GM18870 (cell line): ENCODE measurements around the gene RPS6KC1.
A peak's percentile ranks its signal among the peaks of the same experiment; 100 is the strongest.
"Not testable (repeated sequence)": the region's sequence is repeated elsewhere in the genome, so short reads cannot be mapped to it uniquely, and the experiment has no call there.

Experiments used
- ATAC-seq: cut with Tn5 transposase; IDR thresholded peaks from one replicate; pipeline ENCODE4 v1.9.1; 2021; ENCODE audit warnings: moderate library complexity; ENCODE audit not compliant: unreplicated experiment

Gene RPS6KC1

DNA sequence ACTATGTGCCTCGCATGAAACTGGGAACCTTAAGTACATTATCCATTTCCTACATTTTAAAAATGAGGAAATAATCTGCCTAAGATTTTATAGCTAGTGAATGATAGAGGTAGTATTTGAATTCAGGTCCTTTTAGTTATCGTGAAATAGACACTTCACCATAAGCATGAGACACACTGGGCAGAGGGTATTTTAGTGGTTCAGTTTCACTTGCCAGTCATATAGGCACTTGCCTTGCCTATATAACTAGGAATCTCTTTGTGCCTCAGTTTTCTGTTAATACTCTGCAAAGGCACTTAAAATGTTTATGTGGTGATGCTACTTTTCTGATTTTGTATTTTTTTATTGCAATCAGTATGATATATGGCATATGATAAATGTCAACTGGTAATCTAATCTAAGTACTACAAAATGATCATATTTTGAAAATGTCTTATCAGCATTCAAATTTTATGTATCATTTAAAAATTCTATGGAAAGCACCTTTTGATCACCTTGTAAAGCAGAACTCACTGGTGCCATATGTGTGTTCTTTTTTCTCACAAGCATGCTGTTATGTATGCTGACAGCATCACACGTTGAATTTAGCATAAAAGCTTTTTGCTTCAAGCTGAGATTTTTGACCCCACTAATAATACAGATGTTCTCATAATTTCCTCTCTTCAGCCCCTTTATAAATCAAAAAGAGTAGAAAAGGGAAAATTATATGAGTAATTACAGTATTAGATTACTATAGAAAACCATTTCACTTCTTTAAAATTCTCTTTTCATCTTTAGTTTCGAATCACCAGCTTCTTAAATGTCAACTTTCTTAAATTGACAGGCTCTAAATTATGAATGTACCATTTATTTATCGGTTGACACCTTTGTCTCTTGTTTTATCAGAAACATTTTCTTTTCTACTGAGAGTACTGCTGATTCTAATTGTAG, 52.6 kb downstream of the RPS6KC1 start:
- peak; percentile 45 for ATAC-seq

DNA sequence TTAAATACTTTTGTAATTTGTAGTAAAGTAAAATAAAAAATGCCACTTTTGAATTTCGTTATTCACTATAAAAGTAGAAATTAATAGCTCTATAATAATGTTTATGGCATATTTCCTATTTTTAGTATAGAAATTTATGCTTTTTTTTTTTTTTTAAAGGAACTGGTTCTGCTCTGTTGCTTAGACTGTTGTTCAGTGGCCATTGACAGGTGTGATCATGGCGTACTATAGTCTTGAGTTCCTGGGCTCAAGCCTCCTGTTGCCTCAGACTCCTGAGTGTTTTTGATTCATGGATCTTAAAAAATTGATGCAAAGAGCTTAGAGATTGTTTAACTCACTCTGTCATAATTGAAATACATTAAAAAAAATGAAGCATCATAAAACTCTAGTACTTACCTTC, 53.6 kb downstream of the RPS6KC1 start:
- no peak for ATAC-seq

DNA sequence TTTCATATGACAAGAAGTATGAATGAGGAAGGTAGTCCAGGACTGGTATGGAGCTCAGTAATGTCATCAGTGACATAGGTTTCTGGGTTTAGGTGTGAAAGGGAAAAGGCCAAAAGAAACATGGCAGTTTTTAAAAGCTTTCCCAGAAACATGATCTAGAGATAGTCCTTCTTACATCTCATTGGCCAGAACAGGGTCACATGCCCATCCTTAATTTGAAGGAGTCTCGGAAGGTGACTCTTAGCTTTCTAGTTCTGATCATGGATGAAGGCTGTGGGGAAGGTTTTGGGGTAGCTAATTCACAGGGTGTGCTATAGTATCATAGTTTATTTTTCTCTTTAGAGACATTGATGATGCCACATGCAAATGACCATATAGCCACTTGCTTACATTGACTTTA, 55.3 kb downstream of the RPS6KC1 start:
- no peak for ATAC-seq

DNA sequence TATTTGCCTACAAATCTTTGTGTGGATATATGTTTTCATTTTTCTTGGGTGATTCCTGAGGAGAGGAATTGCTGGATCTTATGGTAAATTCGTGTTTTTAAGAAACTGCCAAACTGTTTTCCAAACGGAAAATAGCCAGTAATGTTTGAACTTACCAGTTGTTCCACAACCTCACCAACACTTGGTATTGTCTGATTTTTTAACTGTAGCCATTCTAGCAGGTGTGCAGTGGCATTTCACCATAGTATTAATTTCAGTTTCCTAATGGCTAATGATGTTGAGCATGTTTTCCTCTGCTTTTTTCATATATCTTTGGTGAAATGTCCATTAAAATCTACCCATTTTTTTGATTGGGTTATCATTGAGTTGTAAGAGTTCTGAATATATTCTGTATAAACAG, 56.6 kb downstream of the RPS6KC1 start:
- no peak for ATAC-seq

DNA sequence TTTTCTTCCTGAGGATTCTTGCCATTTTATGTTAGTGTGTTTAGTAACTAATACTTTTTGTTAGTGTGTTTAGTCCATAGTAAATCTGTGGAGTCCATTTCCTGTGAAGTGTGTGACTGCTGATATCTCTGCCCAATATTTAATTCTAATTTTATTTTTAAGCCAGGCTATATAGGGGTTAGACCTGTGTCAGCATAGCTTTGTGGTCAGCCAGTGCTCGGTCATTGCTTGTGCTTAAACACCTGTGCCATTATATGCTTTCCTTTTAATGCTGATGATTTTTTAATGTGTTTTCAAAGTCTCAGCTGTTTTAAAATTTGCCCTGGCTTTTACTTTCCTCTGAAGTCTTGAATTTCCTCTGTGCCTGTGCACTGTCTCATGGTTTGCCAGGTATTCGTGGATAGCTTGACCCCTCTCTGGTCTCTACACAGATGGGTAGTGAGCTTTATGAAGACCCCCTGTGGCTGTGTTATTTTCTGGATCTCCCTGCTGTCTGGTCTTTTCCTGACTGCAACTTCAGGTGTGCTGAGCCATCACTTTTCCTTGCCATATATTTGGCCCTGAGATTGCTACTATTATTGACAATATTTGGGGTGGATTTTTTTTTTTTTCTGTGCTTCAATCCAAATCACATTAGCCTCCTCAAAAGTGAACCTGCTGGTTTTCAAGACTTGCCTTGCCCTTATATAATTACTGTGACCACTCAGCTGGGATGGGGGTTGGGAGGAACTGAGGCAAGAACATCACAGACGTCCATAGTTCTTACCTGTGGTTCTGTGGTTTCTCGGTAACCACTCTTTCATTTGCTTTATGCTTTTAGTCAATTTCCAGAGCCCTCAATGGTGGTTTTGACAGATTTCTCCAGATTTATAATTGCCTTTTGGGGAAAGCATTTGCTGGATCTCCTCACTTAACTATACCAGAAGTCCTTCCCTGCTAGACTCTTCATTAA, 59.6 kb downstream of the RPS6KC1 start:
- peak; percentile 47 for ATAC-seq

DNA sequence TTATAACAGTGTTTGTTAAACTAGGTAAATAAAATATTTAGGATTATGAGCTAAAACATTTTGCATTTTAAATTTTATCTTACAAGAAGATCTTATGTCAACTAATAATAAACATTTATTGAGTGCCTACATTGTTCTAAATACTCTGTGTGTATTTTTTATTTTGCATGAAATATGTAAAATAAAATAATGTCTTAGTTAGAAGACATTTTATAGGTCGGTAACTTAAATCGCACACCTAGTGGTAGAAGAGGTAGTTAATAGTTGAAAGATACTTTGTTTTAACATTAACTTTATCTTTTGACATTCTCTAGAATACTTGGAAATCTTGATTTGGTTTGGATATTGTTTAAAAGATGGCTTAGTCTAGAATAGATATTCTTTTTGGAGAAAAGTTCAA, 60.5 kb downstream of the RPS6KC1 start:
- no peak for ATAC-seq

DNA sequence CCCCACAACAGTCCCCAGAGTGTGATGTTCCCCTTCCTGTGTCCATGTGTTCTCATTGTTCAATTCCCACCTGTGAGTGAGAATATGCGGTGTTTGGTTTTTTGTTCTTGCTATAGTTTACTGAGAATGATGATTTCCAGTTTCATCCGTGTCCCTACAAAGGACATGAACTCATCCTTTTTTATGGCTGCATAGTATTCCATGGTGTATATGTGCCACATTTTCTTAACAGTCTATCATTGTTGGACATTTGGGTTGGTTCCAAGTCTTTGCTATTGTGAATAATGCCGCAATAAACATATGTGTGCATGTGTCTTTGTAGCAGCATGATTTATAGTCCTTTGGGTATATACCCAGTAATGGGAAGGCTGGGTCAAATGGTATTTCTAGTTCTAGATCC, 61.7 kb downstream of the RPS6KC1 start:
- ATAC-seq: not testable (repeated sequence)

DNA sequence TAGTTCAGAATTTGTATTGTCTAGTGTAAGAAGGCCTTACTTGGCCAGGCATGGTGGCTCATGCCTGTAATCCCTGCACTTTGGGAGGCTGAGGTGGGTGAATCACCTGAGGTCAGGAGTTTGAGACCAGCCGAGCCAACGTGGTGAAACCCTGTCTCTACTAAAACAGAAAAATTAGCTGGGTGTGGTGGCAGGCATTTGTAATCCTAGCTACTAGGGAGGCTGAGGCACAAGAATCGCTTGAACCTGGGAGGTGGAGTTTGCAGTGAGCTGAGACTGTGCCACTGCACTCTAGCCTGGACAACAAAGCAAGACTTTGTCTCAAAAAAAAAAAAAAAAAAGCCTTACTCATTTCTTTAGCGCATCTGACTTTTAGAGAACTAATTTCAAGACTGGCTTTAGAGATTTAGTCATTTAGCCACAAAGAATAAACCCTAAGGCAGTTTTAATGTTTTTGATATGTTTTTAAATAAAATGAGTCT, 66.7 kb downstream of the RPS6KC1 start:
- ATAC-seq: not testable (repeated sequence)

DNA sequence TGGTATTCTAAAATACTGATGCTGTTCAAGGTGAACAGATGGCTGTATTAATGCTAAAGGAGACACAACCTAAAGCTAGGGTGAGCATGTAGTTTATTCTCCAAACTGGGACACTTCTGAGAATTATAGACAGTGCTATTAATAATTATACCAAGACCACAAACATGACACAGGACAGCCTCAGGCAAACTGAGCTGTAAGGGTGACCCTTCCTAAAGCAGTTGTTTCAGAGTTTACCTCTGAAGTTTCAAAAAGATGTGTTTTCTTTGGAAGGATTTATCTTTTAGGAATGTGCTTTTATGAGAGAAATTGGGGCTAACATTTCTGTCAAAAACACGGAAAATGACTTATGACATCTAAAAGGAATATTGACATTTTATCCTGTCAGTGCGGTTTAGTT, 68.8 kb downstream of the RPS6KC1 start:
- no peak for ATAC-seq

DNA sequence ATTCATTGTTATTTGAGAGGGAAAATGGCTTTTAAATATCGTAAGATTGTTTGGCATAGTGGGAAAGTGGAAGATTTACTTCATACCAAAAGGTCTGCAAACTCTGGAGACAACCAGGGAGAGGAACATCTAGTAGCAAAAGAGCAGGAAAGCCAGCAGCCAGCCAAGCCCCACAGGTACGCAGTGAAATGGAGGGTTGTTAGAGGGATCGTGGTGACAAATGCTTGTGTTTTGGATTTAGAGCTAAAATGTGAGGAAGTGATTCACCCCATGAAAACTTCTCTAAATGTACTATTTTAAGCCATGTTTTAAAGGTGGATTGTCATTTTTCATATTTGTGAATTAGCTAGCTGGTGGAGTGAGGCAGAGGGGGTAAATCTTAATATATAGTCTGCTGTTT, 69.3 kb downstream of the RPS6KC1 start:
- ATAC-seq: no peak

DNA sequence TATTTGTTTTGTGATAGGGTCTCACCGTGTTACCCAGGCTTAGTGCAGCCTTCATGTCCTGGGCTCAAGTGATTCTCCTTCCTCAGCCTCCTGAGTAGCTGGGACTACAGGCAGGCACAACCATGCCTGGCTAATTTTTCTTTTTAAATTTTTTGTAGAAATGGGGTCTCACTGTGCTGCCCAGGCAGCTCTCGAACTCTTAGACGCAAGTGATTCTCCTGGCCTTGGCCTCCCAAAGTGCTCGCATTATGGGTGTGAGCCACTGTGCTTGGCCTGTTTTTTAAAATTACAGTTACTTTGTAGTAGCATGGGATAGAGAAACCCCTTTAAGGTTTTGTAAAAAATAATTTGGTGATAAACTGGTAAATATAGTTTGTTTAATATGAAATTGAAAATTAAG, 69.9 kb downstream of the RPS6KC1 start:
- no peak for ATAC-seq

DNA sequence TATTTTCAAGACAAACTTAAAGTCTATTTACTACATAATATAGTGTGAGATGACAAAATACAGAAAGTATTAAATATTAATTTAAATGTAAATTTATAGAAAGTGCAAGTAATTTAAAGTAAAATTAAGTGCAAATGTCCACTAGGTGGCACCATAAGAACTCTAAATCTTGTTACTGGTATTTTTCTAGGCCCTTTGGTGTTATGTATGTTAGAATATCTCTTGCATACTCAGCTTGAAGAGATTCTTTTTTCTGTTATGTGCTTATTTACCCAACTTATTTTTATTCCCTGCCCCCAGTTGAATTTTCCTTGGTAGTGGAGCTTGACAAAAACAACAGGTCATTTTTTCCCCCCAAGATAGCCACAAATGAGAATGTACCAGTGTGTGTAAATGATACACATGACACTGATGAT, 71.5 kb downstream of the RPS6KC1 start:
- ATAC-seq: no peak

DNA sequence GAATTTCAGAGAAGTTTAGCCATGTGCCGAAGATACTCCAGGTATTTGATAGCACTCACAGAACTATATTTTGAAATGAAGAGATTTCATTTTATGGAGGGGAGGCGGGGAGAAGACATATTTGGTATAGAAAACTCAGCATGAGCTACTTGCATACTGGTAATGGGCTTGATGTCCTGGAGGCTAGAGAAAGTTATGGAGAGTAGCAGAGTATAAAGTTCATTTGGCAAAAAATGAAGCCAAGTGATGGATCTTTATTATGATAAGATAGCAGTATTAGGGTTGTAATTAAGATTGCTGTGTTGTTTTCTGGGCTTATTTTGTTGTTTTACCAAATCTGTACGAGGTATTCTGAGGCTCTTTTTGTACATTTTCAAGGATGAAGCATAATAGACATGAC, 72.0 kb downstream of the RPS6KC1 start:
- ATAC-seq: no peak

DNA sequence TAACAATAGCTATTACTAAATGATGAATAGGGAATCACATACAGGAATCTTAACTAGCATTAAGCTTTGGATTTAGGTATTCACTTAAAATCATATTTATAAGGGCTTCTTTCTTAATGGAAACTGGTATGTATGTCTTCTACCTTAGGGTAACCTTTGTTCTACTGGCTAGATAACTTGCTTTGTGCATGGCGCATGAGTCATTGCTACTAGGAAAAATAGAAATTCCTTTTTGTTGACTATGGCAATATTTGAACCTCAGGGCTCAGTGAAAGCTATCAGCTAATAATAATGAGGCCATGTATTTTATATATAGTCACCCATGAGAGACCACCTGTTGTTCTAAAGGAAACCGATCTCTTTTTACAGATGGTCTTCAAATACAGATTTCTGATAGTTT, 72.5 kb downstream of the RPS6KC1 start:
- ATAC-seq: no peak

DNA sequence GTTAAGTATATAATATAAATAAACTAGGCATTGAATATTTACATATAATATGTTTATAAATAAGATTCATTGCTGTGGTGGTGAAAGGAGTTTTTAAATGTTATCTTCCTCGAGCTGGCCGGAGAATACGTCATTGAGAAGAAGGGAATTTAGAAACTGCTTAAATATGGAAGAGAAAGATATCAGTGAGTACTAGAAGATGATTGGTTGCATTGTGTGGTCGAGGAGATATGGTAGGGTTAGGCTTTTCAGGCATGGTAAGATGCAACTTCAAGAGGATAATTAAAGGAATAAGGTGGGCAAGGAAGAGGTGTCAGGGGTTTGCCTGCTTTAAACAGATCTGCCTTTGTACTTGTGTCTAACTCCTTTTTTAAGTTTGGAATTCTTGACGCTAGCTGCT, 73.5 kb downstream of the RPS6KC1 start:
- no peak for ATAC-seq

DNA sequence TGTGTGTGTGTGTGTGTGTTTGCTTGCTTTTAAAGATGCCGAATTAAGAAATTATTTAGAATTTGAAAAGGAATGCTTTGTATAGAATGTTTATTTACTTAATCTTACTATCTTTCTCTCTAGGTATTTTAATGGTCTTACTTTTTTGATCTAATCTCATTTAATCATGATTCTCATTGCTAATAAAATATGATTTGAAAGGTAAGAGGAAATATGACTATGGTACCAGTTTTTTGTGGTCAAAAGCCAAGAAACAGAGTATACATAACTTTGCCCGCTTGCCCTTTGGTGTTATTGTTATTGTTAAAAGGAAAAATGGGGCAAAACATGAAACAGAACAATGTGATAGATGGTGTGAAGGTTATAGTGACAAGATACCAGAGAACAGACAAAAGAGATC, 74.6 kb downstream of the RPS6KC1 start:
- no peak for ATAC-seq

DNA sequence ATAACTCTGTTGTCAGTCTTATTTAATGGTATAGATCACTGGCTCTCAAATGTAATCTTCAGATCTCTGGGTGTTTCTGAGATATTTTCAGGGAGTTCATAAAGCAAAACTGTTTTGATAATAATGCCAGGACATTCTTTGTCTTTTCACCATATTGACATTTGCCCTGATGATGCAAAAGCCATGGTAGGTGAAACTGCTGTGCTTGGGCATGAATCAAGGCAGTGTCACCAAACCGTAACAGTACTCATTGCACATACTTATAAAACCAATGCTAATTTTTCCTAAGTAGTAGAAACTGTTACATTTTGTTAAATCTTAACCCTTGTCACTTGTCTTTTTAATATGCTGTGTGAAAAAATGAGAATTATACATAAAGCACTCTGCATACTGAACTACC, 76.0 kb downstream of the RPS6KC1 start:
- no peak for ATAC-seq

DNA sequence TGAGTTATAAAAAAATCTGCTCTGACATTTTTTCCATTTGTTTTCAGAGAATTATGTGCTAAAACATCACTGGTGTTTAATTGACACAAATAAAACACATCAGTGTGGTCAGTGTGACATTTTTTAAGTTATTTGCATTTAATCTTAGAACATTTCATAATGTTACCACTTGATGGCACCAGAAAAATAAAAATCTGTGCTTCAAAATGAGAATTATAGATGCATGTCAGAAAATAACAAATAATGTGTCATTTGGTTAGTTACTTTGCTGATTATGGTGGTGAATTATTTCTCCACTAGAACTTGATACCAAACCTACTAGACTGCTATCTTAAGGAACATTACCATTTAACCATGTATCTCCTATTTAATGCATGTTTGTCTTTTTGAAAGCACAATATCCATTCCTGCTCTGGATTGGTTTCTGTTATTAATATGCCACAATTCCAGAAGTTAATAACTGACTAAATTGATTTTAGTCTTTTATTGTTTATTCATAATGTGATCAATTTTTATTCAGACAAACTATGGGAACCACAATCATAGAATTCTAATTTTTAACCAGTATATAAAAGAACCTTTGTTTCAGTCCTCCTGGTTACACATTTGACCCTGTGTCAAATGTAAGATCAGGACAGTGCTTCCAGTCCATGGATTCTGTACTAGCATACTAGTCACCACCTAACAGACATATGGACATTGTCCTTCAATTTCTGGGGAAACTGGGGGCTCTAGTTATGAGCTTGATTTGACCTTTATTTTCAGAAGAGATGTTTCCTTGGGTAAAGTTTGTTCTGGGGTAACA, 81.0 kb downstream of the RPS6KC1 start:
- ATAC-seq: no peak

DNA sequence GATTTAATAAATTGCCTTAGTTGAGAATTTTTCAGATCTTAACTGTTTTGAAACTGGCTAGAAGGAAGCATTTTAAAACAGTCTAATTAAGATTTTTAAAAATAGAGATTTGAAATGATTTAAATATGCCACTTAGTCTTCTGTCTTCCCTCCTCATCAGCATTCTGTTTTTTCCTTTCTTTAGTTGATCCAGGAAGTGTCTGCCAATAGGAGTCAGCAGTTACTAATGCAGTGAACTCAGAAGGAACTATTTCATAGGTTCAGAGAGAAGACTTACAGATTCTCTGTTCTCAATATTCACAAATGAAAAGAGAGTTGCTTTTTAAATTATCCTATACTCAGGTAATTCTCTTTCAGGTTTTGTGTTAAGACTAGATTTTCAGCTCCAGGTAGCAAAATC, 84.5 kb downstream of the RPS6KC1 start:
- ATAC-seq: no peak

DNA sequence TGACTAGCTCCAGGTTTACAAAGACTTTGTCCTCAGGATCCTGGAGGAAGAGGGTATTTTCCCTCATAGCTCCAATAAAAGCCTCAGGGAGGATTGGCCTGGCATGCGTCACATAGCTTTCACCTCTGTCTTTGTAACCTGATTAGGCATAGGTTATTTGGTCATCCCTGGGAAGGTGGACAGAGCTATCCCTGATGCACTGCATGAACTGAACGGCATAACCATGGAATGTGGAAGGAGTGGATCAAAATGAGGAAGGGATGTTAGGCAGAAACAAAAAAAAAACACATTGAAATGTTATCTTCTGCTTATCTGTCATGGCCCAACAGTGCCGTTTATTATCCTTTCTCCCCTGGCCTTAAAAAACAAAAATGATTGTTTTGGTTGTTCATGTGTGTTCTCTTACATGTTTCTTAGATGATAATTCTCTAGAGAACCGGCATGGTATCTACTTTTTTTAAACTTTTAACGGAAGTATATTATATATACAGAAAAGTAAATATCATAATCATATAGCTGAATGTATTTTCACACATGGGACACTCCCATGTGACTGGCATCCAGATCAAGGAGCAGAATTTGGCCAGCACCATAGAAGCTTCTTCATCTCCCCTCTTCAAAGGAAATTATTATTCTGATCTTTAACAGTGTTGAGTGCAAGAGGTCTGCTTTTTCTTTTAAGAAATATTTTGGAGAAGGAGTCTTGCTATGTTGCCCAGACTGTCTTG, 85.3 kb downstream of the RPS6KC1 start:
- no peak for ATAC-seq
